ENCODE data around the gene ITGB3. TPM values are rescaled to one million over a fixed set of nuclear protein-coding genes. Genes with fewer than 3 reads are reported as not detected.
A peak's percentile ranks its signal among the peaks of the same experiment; 100 is the strongest.
"Not testable (repeated sequence)": the region's sequence is repeated elsewhere in the genome, so short reads cannot be mapped to it uniquely, and the experiment has no call there.

The ITGB3 gene
- total RNA-seq, 1 donor from 2014 or later = 3.2 TPM

DNA sequence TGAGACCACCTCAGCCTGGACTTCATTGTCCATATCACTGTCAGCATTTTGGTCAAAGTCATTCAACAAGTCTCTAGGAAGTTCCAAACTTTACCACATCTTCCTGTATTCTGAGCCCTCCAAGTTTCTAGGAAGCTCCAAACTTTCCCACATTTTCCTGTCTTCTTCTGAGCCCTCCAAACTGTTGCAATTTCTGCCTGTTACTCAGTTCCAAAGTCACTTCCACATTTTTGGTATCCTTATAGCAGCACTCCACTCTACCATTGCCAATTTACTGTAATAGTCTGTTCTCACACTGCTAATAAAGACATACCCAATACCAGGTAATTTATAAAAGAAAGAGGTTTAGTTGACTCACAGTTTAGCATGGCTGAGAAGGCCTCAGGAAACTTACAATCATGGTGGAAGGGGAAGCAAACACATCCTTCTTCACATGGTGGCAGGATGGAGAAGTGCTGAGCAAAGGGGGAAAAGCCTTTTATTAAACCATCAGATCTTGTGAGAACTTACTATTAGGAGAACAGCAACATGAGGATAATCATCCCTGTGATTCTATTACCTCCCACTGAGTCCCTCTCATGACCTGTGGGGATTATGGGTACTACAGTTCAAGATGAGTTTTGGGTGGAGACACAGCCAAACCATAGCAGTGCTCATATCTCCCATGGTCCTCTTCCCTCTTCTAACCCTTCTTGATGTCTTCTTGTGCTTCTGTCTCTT, 16.1 kb downstream of the ITGB3 start:
- intact Hi-C loops (cut with micrococcal nuclease) = not testable (repeated sequence)

DNA sequence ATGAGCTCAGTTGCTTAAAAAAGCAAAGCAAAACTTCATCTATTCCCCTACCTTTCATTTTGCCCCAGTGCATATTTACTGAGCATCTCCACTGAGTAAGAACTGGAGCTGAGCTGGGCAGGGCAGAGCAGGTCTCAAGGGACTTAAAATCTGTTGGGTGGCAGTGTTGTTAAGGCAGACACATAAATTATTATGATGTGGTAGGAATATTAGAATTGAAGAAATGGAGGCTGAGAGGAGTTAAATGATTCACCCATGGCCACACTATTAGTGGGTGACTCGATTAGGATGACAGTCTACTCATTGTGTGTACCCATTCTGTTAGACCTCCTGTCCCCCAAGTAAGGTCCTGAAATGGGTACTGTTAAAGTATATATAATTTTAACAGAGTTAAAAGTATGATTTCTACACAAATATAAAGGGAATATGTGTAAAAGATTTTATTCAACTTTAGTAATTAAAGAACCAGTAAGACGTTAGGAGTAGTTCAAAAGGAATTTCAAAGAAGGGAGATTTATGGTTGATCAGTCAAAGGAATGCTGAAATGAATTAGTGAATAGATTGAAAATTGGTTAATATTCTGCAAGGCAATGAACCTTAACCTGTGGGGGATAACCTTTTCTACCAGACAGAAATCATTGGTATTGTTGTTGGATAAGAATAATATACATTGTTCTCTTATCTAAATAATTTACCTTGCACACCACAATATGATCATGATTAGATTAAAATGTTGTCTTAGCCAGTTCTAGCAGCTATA, 17.5 kb downstream of the ITGB3 start:
- intact Hi-C loops (cut with micrococcal nuclease) = no loop called here
- ATAC-seq (no peak), DNase-seq (no peak)

More for the DNA sequence above, 16.1 kb downstream of the ITGB3 start:
- not testable (repeated sequence) for ATAC-seq, DNase-seq

DNA sequence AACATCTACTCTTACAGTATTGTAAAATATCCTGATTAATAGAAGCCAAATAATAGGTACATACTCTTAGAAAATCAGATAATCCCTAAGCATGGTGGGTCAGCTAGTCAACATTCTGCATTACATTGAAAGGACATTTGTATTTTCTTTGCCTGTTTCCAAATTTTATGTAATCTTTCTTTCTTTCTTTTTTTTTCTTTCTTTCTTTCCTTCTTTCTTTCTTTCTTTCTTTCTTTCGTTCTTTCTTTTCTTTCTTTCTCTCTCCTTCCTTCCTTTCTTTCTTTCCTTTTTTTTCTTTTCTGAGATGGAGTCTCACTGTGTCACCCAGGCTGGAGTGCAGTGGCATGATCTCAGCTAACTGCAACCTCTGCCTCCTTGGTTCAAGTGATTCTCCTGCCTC, 18.9 kb downstream of the ITGB3 start:
- ATAC-seq (no peak), DNase-seq (no peak)
- intact Hi-C loops (cut with micrococcal nuclease) = no loop called here

DNA sequence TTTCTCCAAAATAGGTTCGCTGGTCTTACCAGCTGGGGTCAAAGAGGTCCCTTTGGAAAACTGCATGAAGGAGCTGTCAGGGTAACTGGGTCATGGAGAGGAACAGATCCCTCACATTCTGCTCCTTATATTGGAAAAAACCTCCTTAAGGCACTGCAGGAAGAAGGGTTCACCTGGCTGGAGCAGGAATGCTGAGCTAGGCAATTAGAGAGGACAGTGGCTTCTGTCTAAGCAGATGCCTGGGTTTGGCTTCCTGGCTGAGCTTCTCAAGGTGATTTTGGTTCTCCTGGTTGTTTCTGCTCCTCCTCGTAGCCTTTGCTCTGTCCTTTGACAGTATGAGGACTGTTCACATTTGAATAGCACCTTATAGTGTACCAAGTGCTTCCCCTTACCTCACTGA, 19.6 kb downstream of the ITGB3 start:
- intact Hi-C loops (cut with micrococcal nuclease) = no loop called here
- ATAC-seq (no peak), DNase-seq (no peak)

DNA sequence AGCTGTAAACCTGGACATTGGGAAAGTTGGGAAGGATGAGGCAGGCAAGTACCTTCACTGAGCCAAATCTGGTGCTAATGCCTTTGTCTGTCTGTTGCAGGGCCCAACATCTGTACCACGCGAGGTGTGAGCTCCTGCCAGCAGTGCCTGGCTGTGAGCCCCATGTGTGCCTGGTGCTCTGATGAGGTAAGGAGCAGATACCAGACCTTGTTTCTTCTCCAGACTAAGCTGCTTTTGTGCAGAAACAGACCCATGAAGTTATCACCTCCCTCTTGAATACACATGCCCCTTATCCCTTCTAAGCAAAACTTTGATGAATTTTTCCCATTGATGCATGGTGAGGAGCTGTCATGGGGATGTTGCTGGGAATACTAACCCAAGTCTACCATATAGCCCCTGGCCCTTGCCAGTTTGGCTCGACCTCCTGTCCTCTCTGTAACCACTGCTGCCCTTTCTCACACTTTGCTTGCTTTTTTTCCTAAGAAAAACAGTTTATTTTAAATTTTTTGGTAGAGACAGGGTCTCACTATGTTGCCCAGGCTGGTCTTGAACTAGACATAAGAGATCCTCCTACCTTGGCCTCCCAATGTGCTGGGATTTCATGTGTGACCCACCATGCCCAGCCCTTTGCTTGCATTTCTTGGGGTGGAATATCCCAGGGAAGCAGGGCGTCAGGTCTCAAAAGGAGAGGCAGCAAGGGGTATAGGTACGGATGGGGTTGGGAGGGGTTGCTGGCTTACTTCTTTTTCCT, 20.9 kb downstream of the ITGB3 start:
- intact Hi-C loops (cut with micrococcal nuclease) = no loop called here
- ATAC-seq (no peak), DNase-seq (no peak)

DNA sequence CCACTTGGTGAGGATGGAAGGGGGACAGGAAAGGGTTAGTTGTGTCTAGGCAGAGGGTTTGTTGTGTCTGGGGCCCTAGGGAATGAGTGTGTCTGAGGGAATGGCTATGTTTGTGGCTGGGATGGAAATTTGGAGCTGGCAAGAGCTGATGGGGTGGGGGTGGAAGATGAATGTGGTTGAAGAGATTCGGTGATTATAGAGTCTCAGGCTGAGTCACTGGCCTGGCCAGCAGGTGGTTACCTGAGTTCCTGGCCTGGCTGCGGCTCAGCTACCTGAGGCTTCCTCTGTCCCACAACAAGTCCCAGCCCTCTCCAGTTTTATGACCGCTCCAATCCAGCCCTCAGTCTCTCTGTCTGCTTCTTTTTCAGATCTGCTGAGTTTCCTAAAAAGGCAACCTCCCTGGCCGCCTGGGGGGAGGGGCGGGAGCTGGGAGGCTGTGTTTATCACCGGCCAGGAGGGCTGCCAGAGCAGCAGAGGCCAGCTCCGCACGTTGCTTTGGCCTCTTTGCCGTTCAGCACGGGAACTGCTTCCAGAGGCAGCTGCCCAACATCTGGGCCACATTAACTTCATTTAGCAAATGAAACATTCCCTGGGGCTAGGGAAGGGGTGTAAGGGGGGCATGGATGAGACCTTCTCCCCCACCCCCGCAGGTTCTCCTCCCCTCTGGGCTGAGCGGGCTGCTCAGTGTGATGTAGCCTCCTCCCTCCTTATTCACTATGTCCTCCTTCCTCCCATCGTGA, 21.8 kb downstream of the ITGB3 start:
- DNase-seq (peak; percentile 96), ATAC-seq (peak; percentile 83)
- intact Hi-C loops (cut with micrococcal nuclease) = no loop called here

DNA sequence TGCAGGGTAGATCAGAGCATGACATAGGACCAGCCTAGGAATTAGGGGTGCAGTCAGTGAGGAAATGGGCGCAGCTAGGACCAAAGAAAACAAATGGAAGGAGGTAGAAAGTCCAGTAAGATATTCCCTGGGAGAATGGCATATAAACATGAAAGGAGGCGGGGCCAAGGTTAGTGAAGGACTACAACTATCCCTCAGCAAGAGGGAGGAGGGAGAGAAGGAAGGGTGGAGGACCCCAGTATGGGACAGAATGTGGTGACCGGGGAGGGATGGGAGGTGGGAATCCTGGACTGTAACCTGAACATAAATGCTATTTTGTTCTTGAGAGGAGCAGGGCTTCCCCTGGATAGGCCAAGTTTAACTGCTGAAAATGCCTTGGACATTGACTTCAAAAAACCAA, 22.8 kb downstream of the ITGB3 start:
- no peak for ATAC-seq
- DNase-seq = no peak
- intact Hi-C loops (cut with micrococcal nuclease) = no loop called here

DNA sequence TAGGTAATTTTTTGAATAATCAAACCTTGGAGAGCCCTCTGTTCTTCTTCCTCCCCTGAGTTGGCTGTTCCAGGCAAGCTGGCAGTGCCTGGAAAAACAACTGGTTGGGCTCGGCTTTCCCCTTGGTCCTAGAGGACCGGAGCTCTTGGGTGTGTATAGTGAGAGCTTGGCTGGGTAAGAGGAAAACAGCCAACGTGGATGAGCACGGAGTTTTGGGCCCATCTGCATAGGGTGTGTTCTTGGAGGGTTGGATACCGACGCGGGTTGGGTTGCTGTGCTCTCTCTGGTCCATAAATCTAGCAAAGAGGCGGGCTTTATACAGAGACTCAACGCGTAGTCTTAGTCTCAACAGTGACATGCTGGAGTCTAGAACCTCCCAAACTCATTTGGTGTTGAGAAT, 23.2 kb downstream of the ITGB3 start:
- DNase-seq (peak; percentile 78), ATAC-seq (peak; percentile 72)
- intact Hi-C loops (cut with micrococcal nuclease) = no loop called here

DNA sequence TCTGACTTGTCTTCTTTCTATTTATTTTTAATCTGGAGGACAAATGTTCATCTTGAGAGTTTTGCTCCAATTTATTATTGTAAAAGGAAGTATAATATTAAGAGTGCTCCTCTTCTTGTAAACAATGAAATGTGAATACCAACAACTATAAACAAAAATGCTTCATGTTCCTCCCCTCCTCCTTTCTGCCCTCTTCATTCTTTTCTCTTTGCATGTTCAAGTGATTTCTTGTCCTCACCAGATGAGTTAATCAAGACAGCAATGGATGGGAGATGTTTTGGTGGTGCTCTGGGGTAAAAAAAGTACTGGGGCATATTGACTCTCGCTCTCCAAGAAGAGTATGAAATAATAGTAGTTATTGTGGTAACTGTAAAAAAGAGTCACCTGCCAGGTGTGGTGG, 24.3 kb downstream of the ITGB3 start:
- ATAC-seq = no peak
- intact Hi-C loops (cut with micrococcal nuclease) = no loop called here
- DNase-seq = no peak

DNA sequence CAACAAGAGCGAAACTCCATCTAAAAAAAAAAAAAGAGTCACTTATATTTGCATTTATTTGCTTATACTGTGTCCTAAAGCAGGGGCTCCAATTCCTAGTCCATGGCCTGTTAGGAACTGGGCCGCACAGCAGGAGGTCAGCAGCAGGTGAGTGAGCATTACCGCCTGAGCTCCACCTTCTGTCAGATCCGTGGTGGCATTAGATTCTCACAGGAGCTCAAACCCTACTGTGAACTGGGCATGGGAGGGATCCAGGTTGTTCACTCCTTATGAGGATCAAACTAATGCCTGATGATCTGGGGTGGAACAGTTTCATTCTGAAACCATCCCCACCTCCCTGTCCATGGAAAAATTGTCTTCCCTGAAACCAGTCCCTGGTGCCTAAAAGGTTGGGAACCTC, 24.9 kb downstream of the ITGB3 start:
- no peak for ATAC-seq
- intact Hi-C loops (cut with micrococcal nuclease) = no loop called here
- DNase-seq = no peak

DNA sequence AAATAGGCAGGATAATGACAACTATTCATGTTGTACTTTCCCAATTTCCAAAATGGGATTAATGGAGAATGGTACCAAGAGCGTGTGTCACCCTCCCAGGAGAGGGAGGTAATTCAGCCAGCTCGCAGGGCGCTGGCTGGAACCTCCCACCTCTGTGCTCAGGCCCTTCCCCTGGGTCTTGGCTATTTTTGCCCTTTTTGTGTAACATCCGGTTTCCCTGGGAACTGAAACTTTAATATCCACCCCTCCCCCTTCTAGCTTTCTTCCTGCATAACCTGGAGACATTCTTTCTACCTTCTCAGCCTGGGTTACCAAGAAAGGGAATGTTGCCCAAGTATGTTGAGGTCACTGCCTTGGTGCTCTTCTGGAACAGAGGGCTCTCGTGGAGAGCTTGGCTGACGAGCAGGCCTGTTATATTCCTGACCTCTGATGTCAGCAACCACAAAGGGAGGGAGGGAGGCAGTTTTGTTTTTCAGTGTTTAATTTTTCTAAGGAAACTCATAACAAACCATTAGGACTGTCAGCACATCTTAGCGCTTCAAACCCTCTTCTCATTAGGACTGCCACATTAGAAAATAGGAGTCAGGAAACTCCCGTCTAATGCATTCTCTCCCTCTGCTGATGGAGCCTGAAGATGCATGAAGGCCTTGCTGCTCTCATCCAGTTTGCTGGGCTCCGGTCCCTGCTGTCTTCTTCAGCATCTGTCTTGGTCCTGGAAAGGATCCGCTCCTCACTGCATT, 25.6 kb downstream of the ITGB3 start:
- intact Hi-C loops (cut with micrococcal nuclease) = no loop called here
- ATAC-seq = peak; percentile 70
- peak; percentile 76 for DNase-seq

DNA sequence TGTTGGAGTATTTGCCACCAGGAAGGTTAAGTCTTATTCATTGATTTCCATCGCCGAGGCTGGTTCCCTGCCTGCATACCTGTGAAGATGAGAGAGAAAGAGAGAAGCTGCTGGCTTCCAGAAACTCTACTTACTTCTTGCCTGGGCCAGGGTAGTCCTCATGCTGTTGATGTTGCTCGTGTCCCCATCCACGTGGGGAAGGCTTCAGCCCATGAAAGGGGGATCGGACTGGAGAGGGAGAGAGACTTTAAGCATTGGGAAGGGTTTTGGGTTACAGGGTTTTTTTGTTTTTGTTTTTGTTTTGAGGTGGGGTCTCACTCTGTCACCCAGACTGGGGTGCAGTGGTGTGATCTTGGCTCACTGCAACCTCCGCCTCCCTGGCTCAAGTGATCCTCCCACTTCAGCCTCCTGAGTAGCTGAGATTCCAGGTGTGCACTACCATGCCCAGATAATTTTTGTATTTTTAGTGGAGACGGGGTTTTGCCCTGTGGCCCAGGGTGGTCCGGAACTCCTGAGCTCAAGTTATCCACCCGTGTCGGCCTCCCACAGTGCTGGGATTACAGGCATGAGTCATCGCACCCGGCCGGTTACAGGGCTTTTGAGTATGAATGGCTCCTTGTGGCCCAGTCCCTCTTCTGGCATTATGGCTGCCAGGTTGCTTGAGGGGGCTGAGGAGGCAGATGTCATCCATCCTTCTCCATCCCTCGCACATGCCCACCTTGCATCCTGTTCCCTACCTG, 26.6 kb downstream of the ITGB3 start:
- ATAC-seq = no peak
- intact Hi-C loops (cut with micrococcal nuclease) = no loop called here
- no peak for DNase-seq

DNA sequence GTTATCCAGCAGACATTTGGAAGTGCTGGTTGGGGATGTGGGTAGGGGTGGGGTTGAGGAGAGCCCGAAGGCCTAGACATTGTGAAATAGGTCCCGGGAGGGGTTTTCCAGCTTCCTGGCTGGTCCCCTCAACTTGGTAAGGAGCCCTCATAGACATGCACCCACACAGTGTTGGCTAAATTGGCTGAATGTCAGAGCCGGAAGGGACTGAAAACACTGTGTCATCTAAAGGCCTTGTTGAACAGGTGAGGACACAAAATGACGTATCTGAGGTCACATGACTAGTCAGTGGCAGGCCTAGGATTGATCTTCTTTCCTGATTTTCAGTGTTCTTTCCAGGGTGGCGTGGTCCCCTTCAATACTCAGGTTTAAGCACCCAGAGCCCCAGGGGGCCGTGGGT, 27.6 kb downstream of the ITGB3 start:
- no peak for DNase-seq
- no peak for ATAC-seq
- intact Hi-C loops (cut with micrococcal nuclease) = no loop called here

DNA sequence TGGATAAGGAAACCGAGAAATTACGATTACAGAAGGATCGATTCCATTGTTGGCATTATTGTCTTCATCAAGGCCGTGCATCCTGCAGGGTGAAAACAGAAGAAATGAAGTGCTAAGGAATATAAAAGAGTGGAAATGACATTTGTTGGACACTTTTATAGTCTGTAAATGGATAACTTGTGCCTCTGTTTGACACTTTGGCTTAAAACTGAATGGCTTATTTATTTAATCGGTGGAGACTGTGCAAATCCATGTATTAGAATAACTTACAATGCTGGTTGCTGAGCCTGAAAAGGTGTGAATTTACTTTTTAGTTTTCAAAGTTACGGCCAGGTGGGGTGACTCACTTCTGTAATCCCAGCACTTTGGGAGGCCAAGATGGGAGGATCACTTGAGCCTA, 31.4 kb downstream of the ITGB3 start:
- no peak for ATAC-seq
- intact Hi-C loops (cut with micrococcal nuclease) = no loop called here
- DNase-seq = no peak

DNA sequence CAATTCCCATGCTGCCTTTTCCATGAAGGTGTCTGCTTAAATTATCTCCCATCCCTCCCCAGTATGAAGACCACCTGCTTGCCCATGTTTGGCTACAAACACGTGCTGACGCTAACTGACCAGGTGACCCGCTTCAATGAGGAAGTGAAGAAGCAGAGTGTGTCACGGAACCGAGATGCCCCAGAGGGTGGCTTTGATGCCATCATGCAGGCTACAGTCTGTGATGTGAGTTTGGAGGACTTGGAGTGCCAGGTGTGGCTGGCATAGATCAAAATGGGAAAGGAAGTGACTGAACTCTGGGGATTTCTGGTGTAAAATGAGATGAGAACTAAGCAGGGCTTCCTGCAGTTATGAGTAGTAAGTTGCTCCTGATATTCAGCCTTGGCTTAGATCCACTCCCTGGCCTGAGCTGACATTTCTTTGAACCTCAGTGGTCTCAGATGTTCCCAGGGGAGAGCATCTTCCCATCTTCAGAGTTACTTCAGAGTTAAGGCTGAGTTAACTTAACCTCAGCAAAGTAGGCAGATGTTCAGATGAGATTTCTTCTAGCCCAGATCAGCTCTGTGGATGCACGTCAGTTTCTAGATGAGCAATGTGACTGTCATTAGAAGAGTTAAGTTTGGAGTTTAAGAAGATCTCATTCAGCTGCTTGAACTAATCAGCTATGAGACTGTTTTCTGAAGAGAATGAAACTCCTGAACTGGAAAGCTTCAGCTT, 32.7 kb downstream of the ITGB3 start:
- intact Hi-C loops (cut with micrococcal nuclease) = no loop called here
- DNase-seq (no peak), ATAC-seq (peak; percentile 24)

DNA sequence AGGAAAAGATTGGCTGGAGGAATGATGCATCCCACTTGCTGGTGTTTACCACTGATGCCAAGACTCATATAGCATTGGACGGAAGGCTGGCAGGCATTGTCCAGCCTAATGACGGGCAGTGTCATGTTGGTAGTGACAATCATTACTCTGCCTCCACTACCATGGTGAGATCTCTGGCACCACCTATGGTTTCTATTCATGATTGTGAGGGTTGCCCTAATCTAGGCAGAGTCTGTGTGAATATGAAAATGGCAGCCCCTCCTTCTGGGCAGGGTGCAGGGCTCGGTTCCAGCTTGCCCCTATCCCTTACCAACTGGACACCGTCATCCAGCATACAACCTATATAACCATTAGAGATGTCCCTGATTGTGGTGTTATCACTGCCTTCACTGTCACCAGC, 33.4 kb downstream of the ITGB3 start:
- ATAC-seq = no peak
- DNase-seq = no peak
- intact Hi-C loops (cut with micrococcal nuclease) = no loop called here

DNA sequence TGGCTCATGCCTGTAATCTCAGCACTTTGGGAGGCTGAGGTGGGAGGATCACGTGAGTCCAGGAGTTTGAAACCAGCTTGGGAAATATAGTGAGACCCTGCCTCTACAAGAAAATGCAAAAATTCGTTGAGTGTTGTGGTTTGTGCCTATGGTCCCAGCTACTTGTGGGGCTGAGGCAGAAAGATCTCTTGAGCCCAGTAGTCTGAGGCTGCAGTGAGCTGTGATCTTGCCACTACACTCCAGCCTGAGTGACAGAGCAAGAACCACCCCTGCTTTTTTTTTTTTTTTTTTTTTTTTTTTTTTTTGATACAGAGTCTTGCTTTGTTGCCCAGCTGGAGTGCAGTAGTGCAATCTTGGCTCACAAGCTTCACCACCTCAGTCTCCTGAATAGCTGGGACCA, 34.0 kb downstream of the ITGB3 start:
- intact Hi-C loops (cut with micrococcal nuclease) = no loop called here
- no peak for DNase-seq

More for the DNA sequence above, 34.0 kb downstream of the ITGB3 start:
- no peak for ATAC-seq

All from left ventricle myocardium superior (tissue), 1 donor.